Measurements from ENCODE around the gene TAAR8.

Gene TAAR8

DNA sequence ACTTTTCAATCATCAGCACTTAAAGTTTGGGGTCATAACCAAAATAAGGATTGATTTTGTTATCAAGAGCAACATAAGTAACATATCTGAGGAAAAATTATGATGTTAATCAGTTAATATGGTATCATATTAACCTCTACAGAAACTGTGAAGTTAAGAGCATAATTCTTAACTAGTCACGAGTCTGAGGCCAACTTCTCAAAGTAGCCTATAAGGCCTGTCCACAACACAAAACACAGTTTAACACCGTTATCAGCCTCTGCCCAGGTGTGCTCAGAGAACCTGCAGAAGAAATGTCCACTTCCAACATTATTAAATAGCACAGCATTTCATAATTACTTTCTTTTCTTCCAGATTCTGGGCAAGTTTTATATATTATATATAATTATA is 40.6 kb upstream of the TAAR8 start:
- no peak for DNase-seq (ENCODE audit: low read depth in 2 of 2)
- TF ChIP-seq CTCF (IDR thresholded peaks at IDR 0.05; ENCODE audit: low read depth, low read length) = no peak
- H3K4me3 ChIP-seq (replicated peaks in 1 of 2; ENCODE audit: low read depth in 2 of 2, low read length in 2 of 2) = peak overlapping the region; percentile 78 to 79

- DNase-seq (ENCODE audit: low read depth in 2 of 2) = no peak
- TF ChIP-seq CTCF (IDR thresholded peaks at IDR 0.05; ENCODE audit: low read depth, low read length) = no peak
- H3K4me3 ChIP-seq (replicated peaks in 1 of 2; ENCODE audit: low read depth in 2 of 2, low read length in 2 of 2) = peak overlapping the region; percentile 78 to 79
These were observed 40.2 kb upstream of the TAAR8 start for GRCh38 chr6:132512342-132512637.

DNA sequence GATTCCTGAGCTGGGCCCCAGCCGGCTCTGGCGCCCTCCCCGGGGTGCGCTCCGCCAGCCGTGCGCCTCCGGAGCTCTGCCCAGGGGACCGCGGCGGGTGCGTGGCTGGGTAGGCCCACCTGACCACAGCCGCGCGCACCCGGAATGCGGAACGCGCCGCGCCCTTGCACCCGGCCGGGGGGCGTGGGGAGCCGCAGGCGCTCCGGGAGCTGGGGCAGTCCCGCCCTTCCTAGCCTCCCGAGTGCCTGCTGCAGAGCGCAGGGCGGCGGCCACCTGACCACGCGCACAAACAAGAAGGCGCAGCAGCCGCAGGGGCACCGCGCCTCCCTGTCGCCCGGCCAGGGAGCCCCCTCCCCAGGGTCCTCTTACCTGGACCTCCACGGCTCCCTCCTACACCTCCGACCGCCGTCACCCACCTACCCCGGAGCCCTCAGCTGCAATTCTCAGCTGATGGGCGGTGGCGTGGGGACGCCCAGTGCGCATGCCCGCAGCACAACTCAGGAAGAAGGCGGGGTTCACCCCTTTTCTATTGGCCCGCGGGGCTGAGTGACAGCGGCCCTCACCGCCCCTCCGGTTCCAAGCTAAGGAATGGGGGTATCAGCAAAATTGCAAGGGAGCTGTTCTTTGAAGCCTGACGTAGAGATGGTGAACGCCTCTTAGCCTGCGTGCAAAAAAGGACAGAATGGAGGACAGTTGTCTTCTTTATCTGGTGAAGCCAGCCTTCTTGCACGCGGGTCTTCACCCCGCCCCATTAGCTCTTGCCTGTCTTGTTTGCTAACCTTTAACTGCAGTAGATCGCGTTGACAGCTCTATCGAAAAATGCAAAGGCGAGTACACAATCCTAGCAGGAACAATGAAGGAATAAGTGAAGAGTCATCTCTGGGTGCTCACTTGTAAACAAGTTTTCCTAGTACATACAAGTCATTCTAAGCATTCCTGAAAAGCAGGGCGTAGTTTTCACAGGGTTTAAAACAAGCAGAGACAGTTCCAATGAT is 39.5 kb upstream of the TAAR8 start, which contains the start of gene STX7:
Gene STX7 (minus strand): TSS at position 479 of the 995 bp plus-strand sequence. CDS start 9,586 bp downstream, outside the sequence.
- TF ChIP-seq CTCF (IDR thresholded peaks at IDR 0.05; ENCODE audit: low read depth, low read length) = no peak
- DNase-seq (ENCODE audit: low read depth in 2 of 2) = peak; percentile 90 to 92
- peak within 1 kb of the TSS; percentile 78 to 79 for H3K4me3 ChIP-seq (replicated peaks in 1 of 2; ENCODE audit: low read depth in 2 of 2, low read length in 2 of 2)

- DNase-seq (ENCODE audit: low read depth in 2 of 2) = peak; percentile 26 to 37
- no peak overlapping the region for H3K4me3 ChIP-seq (replicated peaks in 1 of 2; ENCODE audit: low read depth in 2 of 2, low read length in 2 of 2)
- no peak for TF ChIP-seq CTCF (IDR thresholded peaks at IDR 0.05; ENCODE audit: low read depth, low read length)
These were observed 38.5 kb upstream of the TAAR8 start for GRCh38 chr6:132513831-132514545.

DNA sequence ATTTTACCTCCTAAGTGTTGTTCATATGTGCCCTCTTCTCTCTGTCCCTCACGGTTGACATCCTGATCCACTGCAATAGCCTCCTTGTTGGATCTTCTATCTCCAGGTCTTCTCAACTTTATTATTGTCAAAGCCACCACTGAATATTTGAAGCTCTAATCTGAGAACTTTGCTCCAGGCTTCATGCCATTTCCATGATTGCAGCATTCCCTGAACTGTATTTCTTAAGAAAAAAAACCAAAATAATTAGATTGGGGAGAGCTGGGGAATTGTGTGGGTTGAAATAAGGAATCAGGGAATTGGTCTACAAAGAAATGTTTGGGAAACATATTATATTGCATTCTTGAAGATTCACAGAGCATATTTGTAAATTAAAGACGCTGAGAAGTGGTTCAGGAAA is 37.1 kb upstream of the TAAR8 start:
- no peak overlapping the region for H3K4me3 ChIP-seq (replicated peaks in 1 of 2; ENCODE audit: low read depth in 2 of 2, low read length in 2 of 2)
- peak in 1 of 2 donors; percentile 13 for DNase-seq (ENCODE audit: low read depth in 2 of 2)
- no peak for TF ChIP-seq CTCF (IDR thresholded peaks at IDR 0.05; ENCODE audit: low read depth, low read length)

DNA sequence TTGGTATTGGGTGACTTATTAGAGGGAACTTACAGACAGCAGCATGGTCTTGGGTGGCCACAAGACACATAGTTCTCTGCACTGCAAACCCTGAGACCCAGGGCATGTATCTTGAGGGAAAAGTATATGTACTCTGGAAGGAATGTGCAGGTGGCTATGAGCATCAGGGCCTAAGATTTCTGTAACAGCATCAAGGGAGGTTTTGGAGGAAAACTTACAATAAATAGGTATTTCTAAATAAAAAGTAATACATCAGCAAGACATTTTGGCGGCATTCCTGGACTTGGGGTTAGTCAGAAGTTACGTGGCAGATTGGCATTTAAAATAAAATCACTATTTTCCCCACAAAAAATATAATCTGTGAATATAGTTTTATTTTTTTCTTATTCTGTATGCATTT is 31.5 kb upstream of the TAAR8 start:
- peak in 1 of 2 donors; percentile 69 for DNase-seq (ENCODE audit: low read depth in 2 of 2)
- TF ChIP-seq CTCF (IDR thresholded peaks at IDR 0.05; ENCODE audit: low read depth, low read length) = no peak
- no peak overlapping the region for H3K4me3 ChIP-seq (replicated peaks in 1 of 2; ENCODE audit: low read depth in 2 of 2, low read length in 2 of 2)
